Lung (tissue), 12 donors: ENCODE results near the gene PLA2R1. TPM values are rescaled to one million over a fixed set of nuclear protein-coding genes. Genes with fewer than 3 reads are reported as not detected.
A peak's percentile ranks its signal among the peaks of the same experiment; 100 is the strongest.

Experiments
- ATAC-seq: fragments of 200-7000 bp; cut with Tn5 transposase; one replicate; pipeline ENCODE4 v1.9.1; 2020; ENCODE audit warnings: moderate number of reproducible peaks; ENCODE audit not compliant: insufficient read depth, low FRiP score
- DNase-seq, 3 donors: peaks; one replicate each; pipeline ENCODE4 v3.0.0-alpha.2; 2013 to 2017
- H3K27ac ChIP-seq, 2 donors: one replicate each; pipeline ENCODE4 v1.5.1; 2013; ENCODE audit warnings: mild to moderate bottlenecking in 2 of 2, moderate library complexity in 2 of 2, control low read depth in 1 of 2, inconsistent platforms in 1 of 2, low read depth in 1 of 2, low read length in 1 of 2
- H3K27me3 ChIP-seq, 3 donors: one replicate each; pipeline ENCODE4 v1.5.1; 2013; ENCODE audit warnings: low read length in 2 of 3; ENCODE audit not compliant: control insufficient read depth in 3 of 3, insufficient read depth in 3 of 3
- H3K36me3 ChIP-seq, 4 donors: one replicate each; pipeline ENCODE4 v1.5.1; 2013; ENCODE audit warnings: low read length in 4 of 4, mild to moderate bottlenecking in 1 of 4, moderate library complexity in 1 of 4; ENCODE audit not compliant: control insufficient read depth in 4 of 4, insufficient read depth in 4 of 4
- H3K4me1 ChIP-seq, 5 donors: one replicate each; pipeline ENCODE4 v1.5.1; 2013; ENCODE audit warnings: low read length in 5 of 5, mild to moderate bottlenecking in 2 of 5, moderate library complexity in 1 of 5; ENCODE audit not compliant: control insufficient read depth in 5 of 5, insufficient read depth in 5 of 5
- H3K4me3 ChIP-seq: one replicate; pipeline ENCODE4 v1.5.1; 2013; ENCODE audit warnings: mild to moderate bottlenecking, control low read depth, moderate library complexity
- H3K9ac ChIP-seq, 2 donors: one replicate each; pipeline ENCODE4 v1.5.1; 2013; ENCODE audit warnings: low read length in 2 of 2, control low read depth in 1 of 2; ENCODE audit not compliant: insufficient read depth in 1 of 2
- H3K9me3 ChIP-seq, 4 donors: one replicate each; pipeline ENCODE4 v1.5.1; 2013; ENCODE audit warnings: low read length in 3 of 4, mild to moderate bottlenecking in 1 of 4, moderate library complexity in 1 of 4; ENCODE audit not compliant: control insufficient read depth in 4 of 4, insufficient read depth in 3 of 4
- WGBS, 2 donors: extraction: QIAGEN DNeasy Blood & Tissue Kit; methylation state at CpG; one replicate each; pipeline ENCODE4 v1.1.7; 2013; 5-methylcytosine and 5-hydroxymethylcytosine counted together
- polyA plus RNA-seq, 2 donors: library from polyadenylated mRNA; stranded (reverse); fragments of 200-250 nt; gene quantifications; one replicate each; pipeline ENCODE4 v1.2.1, GENCODE V29; 2013
- total RNA-seq, 2 donors: library from RNA; depleted of rRNA in 1 of 2; stranded (reverse); fragments of >200 nt in 1 of 2; gene quantifications; one replicate each; pipeline ENCODE4 v1.2.1, GENCODE V29; 2014 to 2021
- TF ChIP-seq, protein P1 (sequence below): IDR thresholded peaks from 2 replicates; pipeline ENCODE4 v1.5.1; 2012; ENCODE audit warnings: mild to moderate bottlenecking; ENCODE audit errors: control extremely low read depth, extremely low read depth
- donor health status: control.
- donor health status: control.
- donor health status: Bipolar disorder and iron deficiency.
- donor health status: healthy.
- donor health status: DM: yes; HTN: yes; CAD: no.

Gene PLA2R1
- total and polyA plus RNA-seq, 4 donors: 0.79 to 13.5 (median 2.3) TPM

- no peak for ATAC-seq
- Histone ChIP-seq H3K36me3 (no peaks in the 10 kb centered on the region), H3K27me3 (peaks cover 0 to 7% (median 2%) of the 10 kb centered on the region in 3 donors), H3K9me3 (no peaks in the 10 kb centered on the region), H3K9ac (no peak overlapping the region), H3K27ac (no peak overlapping the region), H3K4me1 (peaks cover 0 to 8% (median 3%) of the 10 kb centered on the region in 5 donors), H3K4me3 (no peak overlapping the region)
- no peak for DNase-seq
- TF ChIP-seq, protein P1, sequence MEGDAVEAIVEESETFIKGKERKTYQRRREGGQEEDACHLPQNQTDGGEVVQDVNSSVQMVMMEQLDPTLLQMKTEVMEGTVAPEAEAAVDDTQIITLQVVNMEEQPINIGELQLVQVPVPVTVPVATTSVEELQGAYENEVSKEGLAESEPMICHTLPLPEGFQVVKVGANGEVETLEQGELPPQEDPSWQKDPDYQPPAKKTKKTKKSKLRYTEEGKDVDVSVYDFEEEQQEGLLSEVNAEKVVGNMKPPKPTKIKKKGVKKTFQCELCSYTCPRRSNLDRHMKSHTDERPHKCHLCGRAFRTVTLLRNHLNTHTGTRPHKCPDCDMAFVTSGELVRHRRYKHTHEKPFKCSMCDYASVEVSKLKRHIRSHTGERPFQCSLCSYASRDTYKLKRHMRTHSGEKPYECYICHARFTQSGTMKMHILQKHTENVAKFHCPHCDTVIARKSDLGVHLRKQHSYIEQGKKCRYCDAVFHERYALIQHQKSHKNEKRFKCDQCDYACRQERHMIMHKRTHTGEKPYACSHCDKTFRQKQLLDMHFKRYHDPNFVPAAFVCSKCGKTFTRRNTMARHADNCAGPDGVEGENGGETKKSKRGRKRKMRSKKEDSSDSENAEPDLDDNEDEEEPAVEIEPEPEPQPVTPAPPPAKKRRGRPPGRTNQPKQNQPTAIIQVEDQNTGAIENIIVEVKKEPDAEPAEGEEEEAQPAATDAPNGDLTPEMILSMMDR: no peak
- 58 to 76% methylated on average over 5 of the region's 5 CpGs for WGBS, 2 donors
Measured at GRCh38 chr2:160063271-160063670, 856 bp upstream of the PLA2R1 start.

GRCh38 chr2:160061944-160062291 is 497 bp downstream of the PLA2R1 start:
- 1 to 4% methylated on average over 15 to 27 of the region's 27 CpGs for WGBS, 2 donors
- H3K27ac ChIP-seq: no peak overlapping the region
- TF ChIP-seq, protein P1: no peak
- H3K27me3 ChIP-seq: peaks cover 0 to 7% (median 2%) of the 10 kb centered on the region in 3 donors
- peak in 1 of 3 donors; percentile 24 for DNase-seq
- peak overlapping the region in 1 of 2 donors; percentile 16 for H3K9ac ChIP-seq
- no peaks in the 10 kb centered on the region for H3K36me3 ChIP-seq
- peak overlapping the region; percentile 68 for H3K4me3 ChIP-seq
- H3K9me3 ChIP-seq: no peaks in the 10 kb centered on the region
- no peak for ATAC-seq
- H3K4me1 ChIP-seq: peaks cover 0 to 8% (median 3%) of the 10 kb centered on the region in 5 donors

DNA sequence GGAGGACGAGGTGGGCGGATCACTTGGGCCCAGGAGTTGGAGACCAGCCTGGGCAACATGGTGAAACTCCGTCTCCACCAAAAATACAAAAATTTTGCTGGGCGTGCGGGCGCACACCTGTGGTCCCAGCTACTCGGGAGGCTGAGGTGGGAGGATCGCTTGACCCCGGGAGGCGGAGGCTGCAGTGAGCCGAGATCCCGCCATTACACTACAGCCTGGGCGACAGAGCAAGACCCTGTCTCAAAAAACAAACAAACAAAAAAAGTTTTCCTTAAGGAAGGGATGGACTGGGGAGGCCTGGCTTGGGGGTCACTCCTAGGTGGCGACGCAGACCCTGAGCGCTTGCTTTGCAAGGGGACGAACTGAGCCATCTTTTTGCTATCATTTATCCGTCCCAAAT is 882 bp downstream of the PLA2R1 start:
- Histone ChIP-seq H3K9ac (no peak overlapping the region), H3K27me3 (peaks cover 0 to 7% (median 2%) of the 10 kb centered on the region in 3 donors), H3K4me3 (no peak overlapping the region), H3K9me3 (no peaks in the 10 kb centered on the region), H3K27ac (no peak overlapping the region), H3K4me1 (peaks cover 0 to 8% (median 3%) of the 10 kb centered on the region in 5 donors), H3K36me3 (no peaks in the 10 kb centered on the region)
- TF ChIP-seq, protein P1: no peak
- WGBS, 2 donors: 75 to 81% methylated on average over 18 of the region's 18 CpGs
- DNase-seq (no peak), ATAC-seq (no peak)

DNA sequence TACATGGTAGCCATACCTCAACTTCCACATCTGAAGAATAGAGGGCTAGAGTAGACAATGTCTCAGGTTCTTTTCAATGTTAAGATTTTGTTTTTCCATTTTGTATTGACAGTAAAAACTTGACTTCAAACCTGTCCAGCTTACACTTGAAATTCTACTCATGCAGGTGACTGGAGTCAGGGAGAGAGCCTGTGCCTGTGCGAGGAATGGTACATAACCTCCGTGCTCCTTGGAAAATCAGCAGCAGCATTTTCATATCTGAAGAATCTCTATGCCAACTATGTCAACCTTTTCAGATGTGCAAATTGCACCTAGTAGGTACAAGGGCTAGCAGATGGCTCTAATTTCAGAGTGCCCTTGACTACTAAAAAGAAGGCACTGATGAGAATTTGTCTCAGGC is 2.1 kb downstream of the PLA2R1 start:
- peaks cover 0 to 9% (median 3%) of the 10 kb centered on the region in 5 donors for H3K4me1 ChIP-seq
- TF ChIP-seq, protein P1: no peak
- no peak overlapping the region for H3K27ac ChIP-seq
- DNase-seq: no peak
- no peaks in the 10 kb centered on the region for H3K9me3 ChIP-seq
- no peak overlapping the region for H3K4me3 ChIP-seq
- H3K36me3 ChIP-seq: no peaks in the 10 kb centered on the region
- ATAC-seq: no peak
- H3K27me3 ChIP-seq: peaks cover 0 to 7% (median 2%) of the 10 kb centered on the region in 3 donors
- H3K9ac ChIP-seq: no peak overlapping the region
- WGBS, 2 donors: 96% methylated on average over 2 of the region's 2 CpGs
